Measurements from ENCODE around the gene CNOT3. TPM values are rescaled to one million over a fixed set of nuclear protein-coding genes. Genes with fewer than 3 reads are reported as not detected.

CNOT3 gene
- total RNA-seq, 1 donor from 2014 or later, result 70.6 TPM

GRCh38 chr19:54114340-54115108 is 23.0 kb upstream of the CNOT3 start:
- Mint-ChIP-seq H3K4me3 (peak overlapping the region; percentile 91), H3K9me3 (no peaks in the 10 kb centered on the region), H3K27ac (peak overlapping the region; percentile 98), H3K4me1 (peaks cover 25% of the 10 kb centered on the region), H3K27me3 (ENCODE audit: low read depth) (peaks cover 2% of the 10 kb centered on the region), H3K36me3 (peaks cover 4% of the 10 kb centered on the region)
- no peak for TF ChIP-seq CTCF (IDR thresholded peaks at IDR 0.05; ENCODE audit: unreplicated experiment)
- DNase-seq (ENCODE audit: low spot score in 2 of 2, unreplicated experiment in 2 of 2), result no peak

DNA sequence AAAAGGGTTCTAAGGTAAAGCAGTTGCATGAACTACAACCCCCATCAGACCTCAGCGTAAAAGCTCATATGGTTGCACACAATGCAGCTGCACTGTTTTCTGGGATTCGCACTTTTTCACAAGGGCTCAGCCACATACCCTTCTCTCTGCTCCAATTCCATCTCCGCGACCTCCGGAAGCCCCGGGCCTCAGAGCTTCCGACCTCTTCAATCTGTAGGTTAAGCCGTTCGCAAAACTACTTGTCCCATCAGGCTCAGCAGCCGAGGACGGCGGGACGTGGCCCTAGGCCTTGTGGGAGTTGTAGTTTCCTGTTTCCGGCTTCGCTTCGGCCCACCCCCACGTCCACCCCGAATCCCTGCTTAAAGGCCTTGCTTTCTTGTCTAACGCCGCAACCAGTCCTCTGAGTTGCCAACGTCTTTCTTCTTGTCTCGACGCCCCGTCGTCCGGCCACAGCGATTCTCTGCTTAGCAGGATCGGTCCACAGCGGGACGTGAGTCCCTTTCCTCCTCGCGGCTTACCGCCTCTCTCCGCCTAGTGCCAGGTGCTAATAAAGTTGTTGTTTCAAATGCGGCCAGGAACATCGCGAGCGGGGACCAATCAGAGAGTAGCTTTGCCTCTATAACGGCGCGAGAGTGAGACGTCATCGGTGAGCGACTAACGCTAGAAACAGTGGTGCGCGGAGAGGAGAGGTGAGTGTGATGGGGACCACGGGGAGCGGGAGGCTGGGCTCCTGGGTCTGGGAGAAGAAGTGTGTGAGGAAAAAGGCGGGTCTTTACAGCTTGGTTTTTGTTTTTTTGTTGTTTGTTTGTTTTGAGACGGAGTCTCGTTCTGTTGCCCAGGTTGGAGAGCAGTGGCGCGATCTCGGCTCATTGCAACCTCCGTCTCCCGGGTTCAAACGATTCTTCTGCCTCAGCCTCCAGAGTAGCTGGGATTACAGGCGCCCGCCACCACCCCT is 22.2 kb upstream of the CNOT3 start, which contains the start of the genes PRPF31 and TFPT:
Gene PRPF31, plus strand, starts transcription at position 646 of the 955 bp plus-strand sequence. CDS start 2,525 bp downstream, outside the sequence.
Gene TFPT, minus strand, starts transcription at position 549 of the 955 bp plus-strand sequence. Its CDS starts 388 bp downstream, at position 161.
- Mint-ChIP-seq H3K27me3 (ENCODE audit: low read depth) (peaks cover 2% of the 10 kb centered on the region), H3K4me1 (peaks cover 25% of the 10 kb centered on the region), H3K27ac (peak within 1 kb of the TSS; percentile 98), H3K4me3 (peak within 1 kb of the TSS; percentile 91), H3K36me3 (peaks cover 10% of the 10 kb centered on the region), H3K9me3 (no peaks in the 10 kb centered on the region)
- TF ChIP-seq CTCF (IDR thresholded peaks at IDR 0.05; ENCODE audit: unreplicated experiment), result peak; percentile 19
- DNase-seq (ENCODE audit: low spot score in 2 of 2, unreplicated experiment in 2 of 2), result peak; percentile 94 to 96

- DNase-seq (ENCODE audit: low spot score in 2 of 2, unreplicated experiment in 2 of 2), result no peak
- no peak overlapping the region for H3K27ac Mint-ChIP-seq
- no peak for TF ChIP-seq CTCF (IDR thresholded peaks at IDR 0.05; ENCODE audit: unreplicated experiment)
- no peaks in the 10 kb centered on the region for H3K27me3 Mint-ChIP-seq (ENCODE audit: low read depth)
- no peak overlapping the region for H3K4me3 Mint-ChIP-seq
- H3K9me3 Mint-ChIP-seq, result no peaks in the 10 kb centered on the region
- peaks cover 24% of the 10 kb centered on the region for H3K36me3 Mint-ChIP-seq
- H3K4me1 Mint-ChIP-seq, result peaks cover 9% of the 10 kb centered on the region
Observed at GRCh38 chr19:54121259-54121658, 16.3 kb upstream of the CNOT3 start.

DNA sequence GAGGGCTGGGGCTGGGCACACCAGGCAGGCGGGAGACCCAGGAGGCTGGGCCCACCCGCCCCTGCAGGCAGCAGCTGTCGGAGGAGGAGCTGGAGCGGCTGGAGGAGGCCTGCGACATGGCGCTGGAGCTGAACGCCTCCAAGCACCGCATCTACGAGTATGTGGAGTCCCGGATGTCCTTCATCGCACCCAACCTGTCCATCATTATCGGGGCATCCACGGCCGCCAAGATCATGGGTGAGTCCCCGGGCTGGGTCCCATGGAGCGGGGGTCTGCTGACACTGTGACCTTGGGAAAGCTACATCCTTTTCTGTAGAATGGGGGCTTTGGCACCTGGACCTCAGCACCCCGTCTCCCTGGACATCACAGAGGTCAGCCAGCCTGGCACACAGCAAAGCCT is 13.9 kb upstream of the CNOT3 start:
- Mint-ChIP-seq H3K27me3 (ENCODE audit: low read depth) (no peaks in the 10 kb centered on the region), H3K36me3 (peaks cover 34% of the 10 kb centered on the region), H3K4me1 (no peaks in the 10 kb centered on the region), H3K27ac (no peak overlapping the region), H3K4me3 (no peak overlapping the region), H3K9me3 (no peaks in the 10 kb centered on the region)
- no peak for DNase-seq (ENCODE audit: low spot score in 2 of 2, unreplicated experiment in 2 of 2)
- no peak for TF ChIP-seq CTCF (IDR thresholded peaks at IDR 0.05; ENCODE audit: unreplicated experiment)

DNA sequence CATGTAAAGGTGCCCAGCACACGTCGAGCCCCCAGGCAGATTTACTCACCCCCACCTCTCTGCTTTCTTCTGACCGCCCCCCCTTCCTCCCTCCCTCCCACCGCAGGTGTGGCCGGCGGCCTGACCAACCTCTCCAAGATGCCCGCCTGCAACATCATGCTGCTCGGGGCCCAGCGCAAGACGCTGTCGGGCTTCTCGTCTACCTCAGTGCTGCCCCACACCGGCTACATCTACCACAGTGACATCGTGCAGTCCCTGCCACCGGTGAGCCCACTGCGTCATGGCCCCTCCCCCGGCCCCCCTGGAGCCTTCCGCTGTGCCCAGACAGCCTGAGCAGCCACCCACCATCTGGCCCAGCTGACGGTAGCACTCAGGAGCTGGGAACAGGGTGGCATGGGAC is 13.2 kb upstream of the CNOT3 start:
- no peaks in the 10 kb centered on the region for H3K27me3 Mint-ChIP-seq (ENCODE audit: low read depth)
- H3K4me1 Mint-ChIP-seq, result no peaks in the 10 kb centered on the region
- no peaks in the 10 kb centered on the region for H3K9me3 Mint-ChIP-seq
- no peak overlapping the region for H3K27ac Mint-ChIP-seq
- H3K4me3 Mint-ChIP-seq, result no peak overlapping the region
- no peak for DNase-seq (ENCODE audit: low spot score in 2 of 2, unreplicated experiment in 2 of 2)
- peaks cover 34% of the 10 kb centered on the region for H3K36me3 Mint-ChIP-seq
- no peak for TF ChIP-seq CTCF (IDR thresholded peaks at IDR 0.05; ENCODE audit: unreplicated experiment)
